ENCODE data around the gene RFX4. TPM values are rescaled to one million over a fixed set of nuclear protein-coding genes. Genes with fewer than 3 reads are reported as not detected.

Gene RFX4
- total RNA-seq, 1 experiment from 2014 or later = not detected

DNA sequence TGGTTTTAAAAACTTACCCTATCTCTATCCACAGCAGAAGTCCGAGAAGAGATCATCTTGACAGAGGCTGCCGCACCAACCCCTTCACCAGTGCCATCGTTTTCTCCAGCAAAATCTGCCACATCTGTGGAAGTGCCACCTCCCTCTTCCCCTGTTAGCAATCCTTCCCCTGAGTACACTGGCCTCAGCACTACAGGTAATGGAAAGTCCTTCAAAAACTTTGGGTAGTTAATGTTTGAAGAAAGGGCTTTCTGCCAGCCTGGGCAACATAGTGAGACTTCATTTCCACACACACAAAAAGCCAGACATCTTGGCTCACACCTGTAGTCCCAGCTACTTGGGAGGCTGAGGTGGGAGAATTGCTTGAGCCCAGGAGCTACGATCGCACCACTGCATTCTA lies 150.1 kb downstream of the RFX4 start:
- H3K9me3 ChIP-seq (ENCODE audit: low read depth, low read length, poor library complexity, severe bottlenecking) = no peaks in the 10 kb centered on the region
- no peaks in the 10 kb centered on the region for H3K36me3 ChIP-seq (ENCODE audit: insufficient read depth, low read length, poor library complexity, severe bottlenecking)
- DNase-seq (ENCODE audit: low spot score) = no peak
- TF ChIP-seq, protein P1, sequence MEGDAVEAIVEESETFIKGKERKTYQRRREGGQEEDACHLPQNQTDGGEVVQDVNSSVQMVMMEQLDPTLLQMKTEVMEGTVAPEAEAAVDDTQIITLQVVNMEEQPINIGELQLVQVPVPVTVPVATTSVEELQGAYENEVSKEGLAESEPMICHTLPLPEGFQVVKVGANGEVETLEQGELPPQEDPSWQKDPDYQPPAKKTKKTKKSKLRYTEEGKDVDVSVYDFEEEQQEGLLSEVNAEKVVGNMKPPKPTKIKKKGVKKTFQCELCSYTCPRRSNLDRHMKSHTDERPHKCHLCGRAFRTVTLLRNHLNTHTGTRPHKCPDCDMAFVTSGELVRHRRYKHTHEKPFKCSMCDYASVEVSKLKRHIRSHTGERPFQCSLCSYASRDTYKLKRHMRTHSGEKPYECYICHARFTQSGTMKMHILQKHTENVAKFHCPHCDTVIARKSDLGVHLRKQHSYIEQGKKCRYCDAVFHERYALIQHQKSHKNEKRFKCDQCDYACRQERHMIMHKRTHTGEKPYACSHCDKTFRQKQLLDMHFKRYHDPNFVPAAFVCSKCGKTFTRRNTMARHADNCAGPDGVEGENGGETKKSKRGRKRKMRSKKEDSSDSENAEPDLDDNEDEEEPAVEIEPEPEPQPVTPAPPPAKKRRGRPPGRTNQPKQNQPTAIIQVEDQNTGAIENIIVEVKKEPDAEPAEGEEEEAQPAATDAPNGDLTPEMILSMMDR (conservative IDR thresholded peaks at IDR 0.05; ENCODE audit: low read depth, low read length) = no peak
- TF ChIP-seq EZH2 (IDR thresholded peaks at IDR 0.05; ENCODE audit: borderline replicate concordance, low read depth, low read length, poor library complexity, severe bottlenecking) = no peak
- intact Hi-C loops (cut with micrococcal nuclease; ENCODE audit: unreplicated experiment) = no loop called here
- no peak overlapping the region for H3K4me3 ChIP-seq (ENCODE audit: low read depth, low read length, poor library complexity, severe bottlenecking)
- no peak overlapping the region for H3K27ac ChIP-seq (ENCODE audit: low read depth, low read length, poor library complexity, severe bottlenecking)
- no TSS peak for BruUV-seq (replicated peaks)
- CTCF ChIA-PET = no interaction called here
- POLR2A ChIA-PET (ENCODE audit: low non-redundant PET) = no interaction called here
- no peaks in the 10 kb centered on the region for H3K4me1 ChIP-seq (ENCODE audit: insufficient read depth, low read length, poor library complexity, severe bottlenecking)
- no peaks in the 10 kb centered on the region for H3K27me3 ChIP-seq (replicated peaks; ENCODE audit: insufficient read depth, low read depth, low read length, poor library complexity)

DNA sequence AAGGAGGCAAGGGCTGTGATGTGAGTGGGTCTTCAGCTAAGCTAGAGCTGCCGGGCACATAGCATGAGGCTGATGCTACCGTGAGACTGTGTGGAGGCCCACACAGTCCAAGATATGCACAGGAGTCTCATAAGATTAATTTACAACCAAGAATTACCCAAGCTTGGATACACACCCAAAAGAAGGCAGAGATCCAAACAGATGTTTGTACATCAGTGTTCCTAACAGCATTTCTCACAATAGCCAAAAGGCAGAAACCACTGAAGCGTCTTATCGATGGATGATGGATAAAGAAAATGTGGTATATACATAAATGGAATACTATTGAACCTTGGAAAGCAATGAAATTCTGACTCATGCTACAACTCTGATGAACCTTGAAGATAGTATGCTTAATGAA lies 150.9 kb downstream of the RFX4 start:
- no peak overlapping the region for H3K27ac ChIP-seq (ENCODE audit: low read depth, low read length, poor library complexity, severe bottlenecking)
- POLR2A ChIA-PET (ENCODE audit: low non-redundant PET) = no interaction called here
- H3K9me3 ChIP-seq (ENCODE audit: low read depth, low read length, poor library complexity, severe bottlenecking) = no peaks in the 10 kb centered on the region
- H3K4me3 ChIP-seq (ENCODE audit: low read depth, low read length, poor library complexity, severe bottlenecking) = no peak overlapping the region
- no peak for DNase-seq (ENCODE audit: low spot score)
- H3K27me3 ChIP-seq (replicated peaks; ENCODE audit: insufficient read depth, low read depth, low read length, poor library complexity) = no peaks in the 10 kb centered on the region
- no TSS peak for BruUV-seq (replicated peaks)
- TF ChIP-seq EZH2 (IDR thresholded peaks at IDR 0.05; ENCODE audit: borderline replicate concordance, low read depth, low read length, poor library complexity, severe bottlenecking) = no peak
- TF ChIP-seq, protein P1 (conservative IDR thresholded peaks at IDR 0.05; ENCODE audit: low read depth, low read length) = no peak
- CTCF ChIA-PET = no interaction called here
- intact Hi-C loops (cut with micrococcal nuclease; ENCODE audit: unreplicated experiment) = no loop called here
- no peaks in the 10 kb centered on the region for H3K36me3 ChIP-seq (ENCODE audit: insufficient read depth, low read length, poor library complexity, severe bottlenecking)
- no peaks in the 10 kb centered on the region for H3K4me1 ChIP-seq (ENCODE audit: insufficient read depth, low read length, poor library complexity, severe bottlenecking)

DNA sequence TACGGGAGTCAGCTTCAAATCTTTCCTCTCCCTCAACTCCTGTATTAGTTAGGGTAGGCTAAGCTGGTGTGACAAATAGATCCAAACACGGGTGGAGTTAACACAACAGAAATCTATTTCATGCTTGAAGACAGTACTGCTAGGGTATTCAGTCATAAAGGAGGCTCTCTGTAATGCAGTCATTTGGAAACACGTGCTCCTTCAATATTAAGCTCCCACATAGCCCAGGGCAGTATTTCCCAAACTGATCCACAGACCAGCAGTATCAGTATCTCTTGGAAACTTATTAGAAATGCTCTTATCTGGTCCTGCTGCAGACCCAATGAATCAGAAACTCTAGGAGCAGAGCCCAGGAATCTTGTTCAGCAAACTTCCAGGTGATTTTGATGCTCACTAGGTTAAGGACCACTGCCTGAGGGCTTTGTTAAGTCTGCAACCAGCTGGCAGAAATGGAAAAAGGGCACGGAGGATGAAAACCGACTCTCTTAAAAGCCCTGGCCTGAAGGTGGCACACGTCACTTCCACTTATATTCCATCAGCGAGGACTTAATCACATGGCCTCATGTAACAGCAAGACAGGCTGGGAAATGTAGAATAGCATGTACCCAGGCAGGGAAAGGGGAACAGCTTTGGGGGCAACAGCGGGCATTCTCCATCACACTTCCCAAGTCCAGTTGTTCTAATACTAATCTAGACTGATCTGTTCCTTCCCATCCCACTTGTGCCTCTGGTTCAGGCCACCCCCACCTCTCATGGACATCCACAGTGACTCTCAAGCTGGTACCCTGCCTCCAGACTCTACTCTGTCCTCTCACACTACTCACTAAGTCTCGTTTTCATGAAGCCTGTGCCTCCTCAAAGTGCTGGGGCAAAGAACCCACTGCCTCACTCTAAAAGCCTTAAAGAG lies 153.5 kb downstream of the RFX4 start:
- no peak for TF ChIP-seq EZH2 (IDR thresholded peaks at IDR 0.05; ENCODE audit: borderline replicate concordance, low read depth, low read length, poor library complexity, severe bottlenecking)
- TF ChIP-seq, protein P1 (conservative IDR thresholded peaks at IDR 0.05; ENCODE audit: low read depth, low read length) = 0 out of 2 replicates have a peak, but pooled peaks have one; percentile 17
- Histone ChIP-seq H3K4me3 (ENCODE audit: low read depth, low read length, poor library complexity, severe bottlenecking) (no peak overlapping the region), H3K4me1 (ENCODE audit: insufficient read depth, low read length, poor library complexity, severe bottlenecking) (no peaks in the 10 kb centered on the region), H3K27ac (ENCODE audit: low read depth, low read length, poor library complexity, severe bottlenecking) (no peak overlapping the region), H3K9me3 (ENCODE audit: low read depth, low read length, poor library complexity, severe bottlenecking) (no peaks in the 10 kb centered on the region), H3K27me3 (replicated peaks; ENCODE audit: insufficient read depth, low read depth, low read length, poor library complexity) (no peaks in the 10 kb centered on the region), H3K36me3 (ENCODE audit: insufficient read depth, low read length, poor library complexity, severe bottlenecking) (no peaks in the 10 kb centered on the region)
- ChIA-PET CTCF (no interaction called here), POLR2A (ENCODE audit: low non-redundant PET) (no interaction called here)
- intact Hi-C loops (cut with micrococcal nuclease; ENCODE audit: unreplicated experiment) = no loop called here
- DNase-seq (ENCODE audit: low spot score) = peak; percentile 12
- BruUV-seq (replicated peaks) = no TSS peak

Measured in A673 (cell line).